ENCODE measurements around the gene ZDHHC1. TPM values are rescaled to one million over a fixed set of nuclear protein-coding genes. Genes with fewer than 3 reads are reported as not detected.

The ZDHHC1 gene
- total RNA-seq, 4 donors from 2014 or later, result 7.1 to 36.3 (median 20.5) TPM

DNA sequence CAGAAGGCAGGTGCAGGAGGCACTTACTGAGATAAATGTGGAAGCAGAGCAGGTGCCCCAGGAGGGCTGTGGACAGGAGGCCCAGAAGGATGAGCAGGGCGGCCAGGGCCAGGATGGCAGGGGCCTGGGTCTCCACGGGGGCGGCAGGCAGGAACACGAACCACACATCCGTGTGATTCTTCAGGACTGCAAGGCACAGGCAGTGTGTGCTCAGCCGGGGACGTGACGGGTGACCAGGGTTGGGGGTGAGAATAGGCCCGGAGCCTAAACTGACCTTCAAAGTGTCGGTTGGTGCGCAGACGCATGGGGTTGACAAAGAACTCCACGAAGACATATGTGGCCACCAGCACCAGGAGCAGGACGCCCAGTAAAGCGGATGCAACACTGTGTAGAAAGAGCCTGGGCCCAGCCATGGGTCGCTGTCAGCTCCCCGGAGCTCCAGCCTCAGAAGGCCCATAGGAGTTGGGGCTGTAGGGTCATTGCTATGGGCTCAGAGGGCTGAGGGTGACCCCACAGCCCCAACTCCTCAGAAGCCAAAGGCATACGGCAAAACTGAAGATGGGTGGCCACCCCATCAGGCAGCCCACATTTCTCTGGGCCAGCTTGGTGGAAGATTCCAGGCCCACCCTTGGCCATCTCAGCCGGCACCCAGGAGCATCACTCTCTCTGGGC lies 17.6 kb downstream of the ZDHHC1 start:
- Histone ChIP-seq H3K27me3 (no peaks in the 10 kb centered on the region), H3K36me3 (no peaks in the 10 kb centered on the region), H3K27ac (no peak overlapping the region), H3K9me3 (no peaks in the 10 kb centered on the region), H3K4me1 (peaks cover 24 to 48% (median 34%) of the 10 kb centered on the region in 4 donors), H3K4me3 (no peak overlapping the region)
- TF ChIP-seq EP300 (IDR thresholded peaks at IDR 0.05; ENCODE audit: low read depth), result no peak
- no peak for TF ChIP-seq POLR2A (IDR thresholded peaks at IDR 0.05)
- TF ChIP-seq, protein P1, sequence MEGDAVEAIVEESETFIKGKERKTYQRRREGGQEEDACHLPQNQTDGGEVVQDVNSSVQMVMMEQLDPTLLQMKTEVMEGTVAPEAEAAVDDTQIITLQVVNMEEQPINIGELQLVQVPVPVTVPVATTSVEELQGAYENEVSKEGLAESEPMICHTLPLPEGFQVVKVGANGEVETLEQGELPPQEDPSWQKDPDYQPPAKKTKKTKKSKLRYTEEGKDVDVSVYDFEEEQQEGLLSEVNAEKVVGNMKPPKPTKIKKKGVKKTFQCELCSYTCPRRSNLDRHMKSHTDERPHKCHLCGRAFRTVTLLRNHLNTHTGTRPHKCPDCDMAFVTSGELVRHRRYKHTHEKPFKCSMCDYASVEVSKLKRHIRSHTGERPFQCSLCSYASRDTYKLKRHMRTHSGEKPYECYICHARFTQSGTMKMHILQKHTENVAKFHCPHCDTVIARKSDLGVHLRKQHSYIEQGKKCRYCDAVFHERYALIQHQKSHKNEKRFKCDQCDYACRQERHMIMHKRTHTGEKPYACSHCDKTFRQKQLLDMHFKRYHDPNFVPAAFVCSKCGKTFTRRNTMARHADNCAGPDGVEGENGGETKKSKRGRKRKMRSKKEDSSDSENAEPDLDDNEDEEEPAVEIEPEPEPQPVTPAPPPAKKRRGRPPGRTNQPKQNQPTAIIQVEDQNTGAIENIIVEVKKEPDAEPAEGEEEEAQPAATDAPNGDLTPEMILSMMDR (IDR thresholded peaks at IDR 0.05), result no peak
- TF ChIP-seq POLR2AphosphoS5 (IDR thresholded peaks at IDR 0.05), result no peak
- in situ Hi-C loops (cut with MboI; ENCODE audit: low pct_ligation_motif_present in 1 of 4, low pct_unique_long_range_greater_than_20kb in 1 of 4, low sequenced_read_pairs in 3 of 4), result loop anchor here in 2 of 4 donors (25.0 kb wide), 2 partner anchors 111 to 436 kb away; partner anchors contain the start of genes CES3 (in 1 of the 2) and PLEKHG4 (in 1 of the 2)
- intact Hi-C loops (cut with DNase I; ENCODE audit: low total_unique reads), result loop anchor here (5.0 kb wide), 1 partner anchor 116 kb away; no protein-coding TSS in a partner anchor
- WGBS, 2 donors (ENCODE audit: low coverage in 1 of 2), result 90% methylated on average over 19 of the region's 19 CpGs; no CpG with 5 or more reads in 1 of the 2 donors
- no peak for DNase-seq

DNA sequence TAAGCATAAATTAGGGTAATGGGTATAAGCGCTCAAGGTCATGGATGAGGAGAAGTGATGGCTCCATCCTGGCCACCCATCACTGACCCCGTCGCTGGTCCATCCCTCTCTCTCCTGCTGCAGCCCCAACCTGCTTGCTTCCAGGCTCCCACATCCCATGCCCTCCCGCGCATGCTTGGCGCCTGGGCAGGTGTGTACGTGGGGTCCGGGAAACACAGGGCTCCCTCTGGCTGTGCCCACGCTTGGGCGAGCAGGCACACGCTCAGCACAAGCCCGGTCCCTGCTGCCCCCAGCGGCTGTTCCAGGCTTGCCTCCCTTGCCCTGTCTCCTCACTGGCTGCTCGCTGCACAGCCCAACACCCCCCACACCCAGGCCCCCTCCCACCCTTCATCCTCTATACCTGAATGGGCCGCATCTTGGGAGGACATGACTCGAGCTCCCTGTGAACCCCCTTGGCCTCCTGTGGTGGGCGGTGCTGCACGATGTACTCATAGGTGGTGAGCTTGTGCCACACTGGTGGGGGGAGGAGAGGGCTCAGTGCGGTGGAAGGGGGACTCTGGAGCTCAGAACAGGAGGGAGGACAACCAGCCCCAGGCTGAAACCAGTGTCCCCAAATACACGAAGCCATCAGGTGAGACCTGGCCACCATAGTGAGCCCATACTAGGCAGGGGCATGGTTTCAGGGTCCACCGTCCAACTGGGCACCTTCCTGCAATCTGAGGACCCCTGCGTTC lies 18.3 kb downstream of the ZDHHC1 start:
- intact Hi-C loops (cut with DNase I; ENCODE audit: low total_unique reads), result loop anchor here (5.0 kb wide), 1 partner anchor 116 kb away; no protein-coding TSS in a partner anchor
- WGBS, 2 donors (ENCODE audit: low coverage in 1 of 2), result 80 to 88% methylated on average over 3 to 20 of the region's 22 CpGs
- no peak overlapping the region for H3K4me3 ChIP-seq
- TF ChIP-seq POLR2AphosphoS5 (IDR thresholded peaks at IDR 0.05) (no peak), POLR2A (IDR thresholded peaks at IDR 0.05) (no peak), EP300 (IDR thresholded peaks at IDR 0.05; ENCODE audit: low read depth) (no peak)
- TF ChIP-seq, protein P1 (IDR thresholded peaks at IDR 0.05), result no peak
- peaks cover 26 to 52% (median 40%) of the 10 kb centered on the region in 4 donors for H3K4me1 ChIP-seq
- no peak for DNase-seq
- no peaks in the 10 kb centered on the region for H3K9me3 ChIP-seq
- H3K27me3 ChIP-seq, result no peaks in the 10 kb centered on the region
- no peaks in the 10 kb centered on the region for H3K36me3 ChIP-seq
- in situ Hi-C loops (cut with MboI; ENCODE audit: low pct_ligation_motif_present in 1 of 4, low pct_unique_long_range_greater_than_20kb in 1 of 4, low sequenced_read_pairs in 3 of 4), result loop anchor here in 2 of 4 donors (25.0 kb wide), 2 partner anchors 111 to 436 kb away; partner anchors contain the start of genes CES3 (in 1 of the 2) and PLEKHG4 (in 1 of the 2)
- H3K27ac ChIP-seq, result peak overlapping the region in 1 of 4 donors; percentile 77

DNA sequence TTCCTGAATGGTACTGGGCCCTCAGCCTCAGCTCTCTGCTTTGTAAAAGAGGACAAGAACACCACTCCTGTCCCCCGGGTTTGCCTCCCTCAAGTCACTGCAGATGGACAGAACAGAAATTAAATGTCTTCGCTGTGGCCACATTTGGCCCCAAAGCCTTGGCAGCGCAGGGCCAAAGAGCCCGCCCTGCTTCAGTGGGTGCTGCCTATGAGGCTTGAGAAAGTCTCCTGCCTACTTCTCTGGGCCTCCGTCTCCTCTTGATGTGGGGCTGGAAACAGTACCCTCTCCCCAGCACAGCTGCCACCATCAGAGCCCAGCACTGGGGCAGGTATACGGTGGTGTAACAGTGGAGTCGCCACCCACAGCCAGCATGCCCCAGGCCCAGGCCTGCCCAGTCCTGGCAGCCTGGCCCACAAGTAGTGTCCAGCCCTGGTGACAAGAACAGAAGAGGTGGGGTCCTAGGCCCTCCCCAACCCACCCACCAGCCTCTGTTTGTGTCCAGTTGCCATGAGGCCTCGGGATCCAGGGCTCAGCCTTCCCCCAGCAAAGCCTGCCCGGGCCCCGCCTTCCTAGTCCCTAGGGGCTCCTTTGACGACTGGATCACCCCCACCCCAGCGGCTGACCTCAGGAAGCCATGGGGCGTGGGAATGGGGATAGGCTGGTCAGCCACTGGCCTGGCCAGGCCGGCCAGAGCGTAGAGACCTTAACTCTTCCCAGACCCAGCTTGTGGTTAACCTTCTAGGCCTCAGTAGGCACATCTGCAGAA lies 19.1 kb downstream of the ZDHHC1 start:
- in situ Hi-C loops (cut with MboI; ENCODE audit: low pct_ligation_motif_present in 1 of 4, low pct_unique_long_range_greater_than_20kb in 1 of 4, low sequenced_read_pairs in 3 of 4), result loop anchor here in 2 of 4 donors (25.0 kb wide), 2 partner anchors 110 to 435 kb away; partner anchors contain the start of genes CES3 (in 1 of the 2) and PLEKHG4 (in 1 of the 2)
- no peak for TF ChIP-seq EP300 (IDR thresholded peaks at IDR 0.05; ENCODE audit: low read depth)
- TF ChIP-seq, protein P1 (IDR thresholded peaks at IDR 0.05), result no peak
- no peak for TF ChIP-seq POLR2AphosphoS5 (IDR thresholded peaks at IDR 0.05)
- no peak for TF ChIP-seq POLR2A (IDR thresholded peaks at IDR 0.05)
- DNase-seq, result no peak
- Histone ChIP-seq H3K36me3 (no peaks in the 10 kb centered on the region), H3K27ac (peak overlapping the region; percentile 52 to 85 (median 76)), H3K27me3 (no peaks in the 10 kb centered on the region), H3K4me3 (no peak overlapping the region), H3K9me3 (no peaks in the 10 kb centered on the region), H3K4me1 (peaks cover 31 to 60% (median 44%) of the 10 kb centered on the region in 4 donors)
- intact Hi-C loops (cut with DNase I; ENCODE audit: low total_unique reads), result loop anchor here (5.0 kb wide), 1 partner anchor 115 kb away; no protein-coding TSS in a partner anchor
- 60 to 77% methylated on average over 1 to 10 of the region's 15 CpGs for WGBS, 2 donors (ENCODE audit: low coverage in 1 of 2)
